ENCODE data around the gene CIB2. TPM values are rescaled to one million over a fixed set of nuclear protein-coding genes. Genes with fewer than 3 reads are reported as not detected.

CIB2 gene
- total RNA-seq, 1 experiment from 2014 or later = 5.8 TPM

DNA sequence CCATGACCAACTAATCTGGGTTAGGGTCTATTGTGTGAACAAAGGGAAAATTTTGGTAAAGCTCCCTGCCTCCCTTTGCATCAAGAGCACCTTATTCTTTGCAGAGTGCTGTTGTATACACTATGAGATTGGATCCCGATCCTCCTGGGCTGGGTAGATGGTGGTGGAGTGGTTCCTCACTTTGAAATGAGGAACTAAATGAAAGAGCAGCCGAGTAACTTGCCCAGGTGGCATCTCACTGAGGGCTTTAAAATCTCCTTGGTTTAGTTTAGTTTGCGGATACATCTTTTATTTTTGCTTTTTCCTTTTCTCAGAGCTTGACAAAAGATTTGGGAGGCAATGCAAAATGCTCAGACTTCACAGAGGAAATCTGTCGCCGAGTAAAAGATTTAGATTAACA, 37.4 kb upstream of the CIB2 start:
- H3K27ac ChIP-seq = no peak overlapping the region
- no peaks in the 10 kb centered on the region for H3K9me3 ChIP-seq (ENCODE audit: insufficient read depth, low read depth)
- H3K27me3 ChIP-seq (ENCODE audit: insufficient read depth, low read depth) = no peaks in the 10 kb centered on the region
- intact Hi-C loops (cut with micrococcal nuclease; ENCODE audit: unreplicated experiment) = no loop called here
- H3K4me1 ChIP-seq (replicated peaks; ENCODE audit: insufficient read depth) = no peaks in the 10 kb centered on the region
- peaks cover 23% of the 10 kb centered on the region for H3K36me3 ChIP-seq (ENCODE audit: low read depth)
- no peaks in the 10 kb centered on the region for H3F3A ChIP-seq (ENCODE audit: insufficient read depth, low read depth)
- H4K20me1 ChIP-seq (ENCODE audit: insufficient read depth) = no peaks in the 10 kb centered on the region
- no peak for DNase-seq
- BruUV-seq (replicated peaks) = no TSS peak
- CTCF ChIA-PET = interaction anchor here (0.6 kb wide), 1 partner anchor 58 kb away, joined by 3 read pairs; no protein-coding TSS in a partner anchor
- no peaks in the 10 kb centered on the region for H3K9me2 ChIP-seq (ENCODE audit: insufficient read depth)
- H3K4me2 ChIP-seq = no peak overlapping the region
- no peak for TF ChIP-seq EZH2 (IDR thresholded peaks at IDR 0.05; ENCODE audit: low read depth)
- TF ChIP-seq CTCF (conservative IDR thresholded peaks at IDR 0.05) = no peak
- H3K79me2 ChIP-seq (ENCODE audit: low read depth) = no peaks in the 10 kb centered on the region
- POLR2A ChIA-PET (ENCODE audit: unreplicated experiment) = no interaction called here
- no peak overlapping the region for H3K4me3 ChIP-seq
- H2AFZ ChIP-seq = no peak overlapping the region

GRCh38 chr15:78167227-78167888, 36.1 kb upstream of the CIB2 start:
- Histone ChIP-seq H4K20me1 (ENCODE audit: insufficient read depth) (no peaks in the 10 kb centered on the region), H3K27ac (no peak overlapping the region), H3K36me3 (ENCODE audit: low read depth) (peaks cover 23% of the 10 kb centered on the region), H3K79me2 (ENCODE audit: low read depth) (no peaks in the 10 kb centered on the region), H2AFZ (no peak overlapping the region), H3K9me2 (ENCODE audit: insufficient read depth) (no peaks in the 10 kb centered on the region), H3K27me3 (ENCODE audit: insufficient read depth, low read depth) (no peaks in the 10 kb centered on the region), H3K4me2 (no peak overlapping the region), H3K4me3 (no peak overlapping the region), H3F3A (ENCODE audit: insufficient read depth, low read depth) (no peaks in the 10 kb centered on the region), H3K4me1 (replicated peaks; ENCODE audit: insufficient read depth) (no peaks in the 10 kb centered on the region), H3K9me3 (ENCODE audit: insufficient read depth, low read depth) (no peaks in the 10 kb centered on the region)
- intact Hi-C loops (cut with micrococcal nuclease; ENCODE audit: unreplicated experiment) = no loop called here
- TF ChIP-seq CTCF (conservative IDR thresholded peaks at IDR 0.05) = no peak
- no peak for TF ChIP-seq EZH2 (IDR thresholded peaks at IDR 0.05; ENCODE audit: low read depth)
- DNase-seq = no peak
- POLR2A ChIA-PET (ENCODE audit: unreplicated experiment) = interaction anchor here (0.7 kb wide), 1 partner anchor 101 kb away, joined by 6 read pairs; no protein-coding TSS in a partner anchor
- CTCF ChIA-PET = no interaction called here
- BruUV-seq (replicated peaks) = no TSS peak

- Histone ChIP-seq H3K27ac (no peak overlapping the region), H3K9me3 (ENCODE audit: insufficient read depth, low read depth) (no peaks in the 10 kb centered on the region), H3F3A (ENCODE audit: insufficient read depth, low read depth) (no peaks in the 10 kb centered on the region), H3K4me2 (no peak overlapping the region), H4K20me1 (ENCODE audit: insufficient read depth) (no peaks in the 10 kb centered on the region), H3K36me3 (ENCODE audit: low read depth) (peaks cover 16% of the 10 kb centered on the region; the same call in 1 of the 2 replicates), H3K4me1 (replicated peaks; ENCODE audit: insufficient read depth) (no peaks in the 10 kb centered on the region), H3K27me3 (ENCODE audit: insufficient read depth, low read depth) (no peaks in the 10 kb centered on the region), H3K4me3 (no peak overlapping the region), H2AFZ (no peak overlapping the region), H3K9me2 (ENCODE audit: insufficient read depth) (no peaks in the 10 kb centered on the region), H3K79me2 (ENCODE audit: low read depth) (no peaks in the 10 kb centered on the region)
- DNase-seq = no peak
- intact Hi-C loops (cut with micrococcal nuclease; ENCODE audit: unreplicated experiment) = no loop called here
- TF ChIP-seq EZH2 (IDR thresholded peaks at IDR 0.05; ENCODE audit: low read depth) (no peak), CTCF (conservative IDR thresholded peaks at IDR 0.05) (no peak)
- ChIA-PET POLR2A (ENCODE audit: unreplicated experiment) (no interaction called here), CTCF (no interaction called here)
- BruUV-seq (replicated peaks) = no TSS peak
These were observed 32.8 kb upstream of the CIB2 start for GRCh38 chr15:78164010-78164409.

All from PC-9 (cell line).